Adrenal gland (tissue), 5 donors: ENCODE results near the gene ZBTB46.

ENCODE experiments used
- CTCF ChIP-seq, 6 experiments: fragments of 450-650 bp in 4 of 6; fragments of 200-600 bp in 2 of 6; sonication (generic) in 1 of 6; IDR thresholded peaks; 1 replicate in 5 of 6; 2 replicates in 1 of 6; pipeline versions ENCODE4 v1.5.1 to v1.8.0; 2016 to 2021; ENCODE audit warnings: antibody characterized with exemption in 6 of 6, mild to moderate bottlenecking in 2 of 6, moderate library complexity in 1 of 6
- POLR2A ChIP-seq, 2 donors: fragments of 450-650 bp; IDR thresholded peaks; one replicate each; pipeline ENCODE4 v1.6.1; 2017; ENCODE audit warnings: antibody characterized with exemption in 2 of 2, mild to moderate bottlenecking in 2 of 2, moderate library complexity in 1 of 2
- donor health status: DM: no; HTN: no; CAD: no.

GRCh38 chr20:63702751-63703470, 128.2 kb downstream of the ZBTB46 start:
- TF ChIP-seq CTCF (IDR thresholded peaks at IDR 0.05) (no peak), POLR2A (IDR thresholded peaks at IDR 0.05) (no peak)
